ENCODE data around the gene SLIT1.

GRCh38 chr10:97136756-97137155, 49.0 kb downstream of the SLIT1 start:
- TF ChIP-seq TAF1 (IDR thresholded peaks at IDR 0.05; ENCODE audit: borderline replicate concordance, low read depth, low read length) (no peak), POLR2AphosphoS5 (IDR thresholded peaks at IDR 0.05; ENCODE audit: low read depth, low read length) (no peak), POLR2A (IDR thresholded peaks at IDR 0.05; ENCODE audit: low read depth, low read length) (no peak)

Measured in GM12892 (cell line).